Measurements from ENCODE around the gene PCGF6.

GRCh38 chr10:103265717-103266329 lies 85.1 kb downstream of the PCGF6 start:
- no peak for TF ChIP-seq CTCF (IDR thresholded peaks at IDR 0.05 in 8 of 11, conservative IDR thresholded peaks at IDR 0.05 in 3 of 11)
- TF ChIP-seq POLR2AphosphoS5 (IDR thresholded peaks at IDR 0.05), result no peak
